ENCODE measurements around the gene MSH5. TPM values are rescaled to one million over a fixed set of nuclear protein-coding genes. Genes with fewer than 3 reads are reported as not detected.
"Not testable (repeated sequence)": the region's sequence is repeated elsewhere in the genome, so short reads cannot be mapped to it uniquely, and the experiment has no call there.

The MSH5 gene
- total and polyA plus RNA-seq, 2 experiments from 2014 or later: 12.1 to 23.9 TPM

- not testable (repeated sequence) for H3K27ac ChIP-seq (ENCODE audit: low read depth); H3K4me3 Mint-ChIP-seq; ATAC-seq; H3K36me3 ChIP-seq (ENCODE audit: insufficient read depth); H3K9me3 Mint-ChIP-seq; H3K4me1 Mint-ChIP-seq; DNase-seq (ENCODE audit: low spot score); H3K4me3 ChIP-seq; H2AFZ ChIP-seq; H3K9me2 ChIP-seq (ENCODE audit: insufficient read depth); H3K4me2 ChIP-seq; H3K27me3 ChIP-seq (ENCODE audit: insufficient read depth); H3K27ac Mint-ChIP-seq; H3K36me3 Mint-ChIP-seq (ENCODE audit: low read depth); H4K20me1 ChIP-seq (replicated peaks; ENCODE audit: insufficient read depth)
- H3K27me3 Mint-ChIP-seq (ENCODE audit: insufficient read depth, low read depth, poor library complexity): peaks cover 13% of the 10 kb centered on the region
- Histone ChIP-seq H3F3A (replicated peaks; ENCODE audit: low read depth) (peaks cover 15% of the 10 kb centered on the region; the same call in 1 of the 2 replicates), H3K4me1 (ENCODE audit: insufficient read depth) (peaks cover 12% of the 10 kb centered on the region), H3K79me2 (replicated peaks; ENCODE audit: insufficient read depth) (peaks cover 27% of the 10 kb centered on the region)
Observed at GRCh38 chr6:31808599-31808998, 68.8 kb downstream of the MSH5 start.

GRCh38 chr6:31811645-31812044, 71.8 kb downstream of the MSH5 start:
- no peaks in the 10 kb centered on the region for H3K79me2 ChIP-seq (replicated peaks; ENCODE audit: insufficient read depth)
- H3F3A ChIP-seq (replicated peaks; ENCODE audit: low read depth): 0 out of 2 replicates have a peak, but pooled peaks cover 6% of the 10 kb centered on the region
- Mint-ChIP-seq H3K4me3 (no peak overlapping the region), H3K36me3 (ENCODE audit: low read depth) (peaks cover 3% of the 10 kb centered on the region; the same call in 2 of the 3 replicates), H3K27ac (no peak overlapping the region), H3K4me1 (peaks cover 8% of the 10 kb centered on the region; the same call in 2 of the 3 replicates), H3K9me3 (peaks cover 4% of the 10 kb centered on the region; the same call in 2 of the 3 replicates), H3K27me3 (ENCODE audit: insufficient read depth, low read depth, poor library complexity) (peaks cover 24% of the 10 kb centered on the region)
- no peaks in the 10 kb centered on the region for H4K20me1 ChIP-seq (replicated peaks; ENCODE audit: insufficient read depth)
- H3K27ac ChIP-seq (ENCODE audit: low read depth): no peak overlapping the region
- no peaks in the 10 kb centered on the region for H3K36me3 ChIP-seq (ENCODE audit: insufficient read depth)
- no peak for ATAC-seq
- H3K9me2 ChIP-seq (ENCODE audit: insufficient read depth): no peaks in the 10 kb centered on the region
- no peak for DNase-seq (ENCODE audit: low spot score)
- H2AFZ ChIP-seq: no peak overlapping the region
- H3K4me3 ChIP-seq: no peak overlapping the region
- H3K27me3 ChIP-seq (ENCODE audit: insufficient read depth): no peaks in the 10 kb centered on the region
- TF ChIP-seq ETS1 (IDR thresholded peaks at IDR 0.05) (no peak), REST (IDR thresholded peaks at IDR 0.05; ENCODE audit: unreplicated experiment) (no peak), ZNF114 (CRISPR knock-in tag; IDR thresholded peaks at IDR 0.05) (no peak), CTCF (conservative IDR thresholded peaks at IDR 0.05; ENCODE audit: low read depth in 2 of 2) (no peak), CREB1 (CRISPR knock-in tag; IDR thresholded peaks at IDR 0.05; ENCODE audit: low read depth) (no peak), ZNF462 (CRISPR knock-in tag; IDR thresholded peaks at IDR 0.05) (no peak), NANOG (IDR thresholded peaks at IDR 0.05; ENCODE audit: borderline replicate concordance) (no peak), EZH2phosphoT487 (IDR thresholded peaks at IDR 0.05; ENCODE audit: unreplicated experiment) (no peak), STAT1 (IDR thresholded peaks at IDR 0.05; ENCODE audit: unreplicated experiment) (no peak)
- H3K4me2 ChIP-seq: no peak overlapping the region
- H3K4me1 ChIP-seq (ENCODE audit: insufficient read depth): peaks cover 9% of the 10 kb centered on the region; the same call in 1 of the 2 replicates
